COLO668 (cell line): ENCODE results near the gene TNRC6C.
"Not testable (repeated sequence)": the region's sequence is repeated elsewhere in the genome, so short reads cannot be mapped to it uniquely, and the experiment has no call there.

Source experiments
- DNase-seq: peaks from one replicate; lab custom pipeline; 2025; ENCODE audit not compliant: unreplicated experiment; lab: John Stamatoyannopoulos, UW

The TNRC6C gene

GRCh38 chr17:77962348-77962747 lies 3.8 kb downstream of the TNRC6C start:
- DNase-seq = no peak

GRCh38 chr17:77963441-77963840 lies 4.9 kb downstream of the TNRC6C start:
- no peak for DNase-seq

GRCh38 chr17:77965352-77965751 lies 6.8 kb downstream of the TNRC6C start:
- no peak for DNase-seq

GRCh38 chr17:77966476-77966875 lies 8.0 kb downstream of the TNRC6C start:
- no peak for DNase-seq

GRCh38 chr17:77968788-77969187 lies 10.3 kb downstream of the TNRC6C start:
- DNase-seq = no peak

- not testable (repeated sequence) for DNase-seq
Observed at GRCh38 chr17:77972271-77972670, 13.8 kb downstream of the TNRC6C start.

- DNase-seq = no peak
Observed at GRCh38 chr17:77973953-77974352, 15.4 kb downstream of the TNRC6C start.

GRCh38 chr17:77974396-77974795 lies 15.9 kb downstream of the TNRC6C start:
- DNase-seq = no peak

- DNase-seq = not testable (repeated sequence)
Observed at GRCh38 chr17:77982430-77982829, 23.9 kb downstream of the TNRC6C start.

- DNase-seq = no peak
Observed at GRCh38 chr17:77990301-77990700, 31.8 kb downstream of the TNRC6C start.

- DNase-seq = not testable (repeated sequence)
Observed at GRCh38 chr17:77993735-77994134, 35.2 kb downstream of the TNRC6C start.

- no peak for DNase-seq
Observed at GRCh38 chr17:77995146-77995852, 36.8 kb downstream of the TNRC6C start.

- no peak for DNase-seq
Observed at GRCh38 chr17:77996256-77996655, 37.8 kb downstream of the TNRC6C start.

GRCh38 chr17:77999413-78000173 lies 41.1 kb downstream of the TNRC6C start:
- no peak for DNase-seq

- no peak for DNase-seq
Observed at GRCh38 chr17:78000341-78000740, 41.8 kb downstream of the TNRC6C start.

GRCh38 chr17:78001182-78001581 lies 42.7 kb downstream of the TNRC6C start:
- DNase-seq = peak; percentile 0

GRCh38 chr17:78001612-78002011 lies 43.1 kb downstream of the TNRC6C start:
- no peak for DNase-seq

GRCh38 chr17:78002166-78002565 lies 43.7 kb downstream of the TNRC6C start:
- no peak for DNase-seq

- DNase-seq = no peak
Observed at GRCh38 chr17:78005452-78006171, 47.1 kb downstream of the TNRC6C start.

GRCh38 chr17:78006338-78006737 lies 47.8 kb downstream of the TNRC6C start:
- no peak for DNase-seq

- DNase-seq = no peak
Observed at GRCh38 chr17:78007647-78008046, 49.1 kb downstream of the TNRC6C start.

- no peak for DNase-seq
Observed at GRCh38 chr17:78010759-78011158, 52.3 kb downstream of the TNRC6C start.
